CD14-positive monocyte (primary cell): ENCODE data around the gene ASB6. TPM values are rescaled to one million over a fixed set of nuclear protein-coding genes. Genes with fewer than 3 reads are reported as not detected.
"Not testable (repeated sequence)": the region's sequence is repeated elsewhere in the genome, so short reads cannot be mapped to it uniquely, and the experiment has no call there.

ENCODE experiments used
- DNase-seq, 3 donors: peaks; one replicate each; pipeline ENCODE4 v3.0.0-alpha.2; 2011 to 2022
- H2AFZ ChIP-seq: 2 replicates; pipeline ENCODE4 v1.6.0; 2012; ENCODE audit warnings: mild to moderate bottlenecking, low read depth, low read length, inconsistent platforms; ENCODE audit not compliant: insufficient read depth, poor library complexity, severe bottlenecking
- H3K27ac ChIP-seq, 2 donors: 1 replicate in 1 of 2; 2 replicates in 1 of 2; pipeline ENCODE4 v1.5.1; 2012 to 2013; ENCODE audit warnings: low read length in 2 of 2, control low read depth in 1 of 2, inconsistent platforms in 1 of 2, low read depth in 1 of 2, mild to moderate bottlenecking in 1 of 2
- H3K27me3 ChIP-seq, 2 donors: one replicate each; pipeline versions ENCODE4 v1.6.0 to v1.6.1; 2011 to 2013; ENCODE audit warnings: low read length in 2 of 2; ENCODE audit not compliant: control insufficient read depth in 2 of 2, insufficient read depth in 2 of 2
- H3K36me3 ChIP-seq, 2 donors: replicated peaks in 1 of 2; 1 replicate in 1 of 2; 2 replicates in 1 of 2; pipeline versions ENCODE4 v1.5.1 to v1.6.1; 2012 to 2013; ENCODE audit warnings: low read length in 2 of 2, control low read depth in 1 of 2, inconsistent platforms in 1 of 2, mild to moderate bottlenecking in 1 of 2; ENCODE audit not compliant: insufficient read depth in 2 of 2, control insufficient read depth in 1 of 2
- H3K4me1 ChIP-seq, 2 donors: 1 replicate in 1 of 2; 2 replicates in 1 of 2; pipeline versions ENCODE4 v1.5.1 to v1.6.1; 2012 to 2013; ENCODE audit warnings: low read length in 2 of 2, control low read depth in 1 of 2, inconsistent platforms in 1 of 2, mild to moderate bottlenecking in 1 of 2, moderate library complexity in 1 of 2; ENCODE audit not compliant: insufficient read depth in 2 of 2, control insufficient read depth in 1 of 2
- H3K4me2 ChIP-seq: replicated peaks from 2 replicates; pipeline ENCODE3; 2012; ENCODE audit warnings: low read length, moderate library complexity, mild to moderate bottlenecking; ENCODE audit not compliant: poor library complexity, severe bottlenecking; ENCODE audit errors: extremely low read depth
- H3K4me3 ChIP-seq, 3 experiments: fragments of 200-600 bp in 1 of 3; sonication (generic) in 1 of 3; replicated peaks in 1 of 3; 1 replicate in 2 of 3; 2 replicates in 1 of 3; pipeline ENCODE4 v1.5.1; 2011 to 2013; ENCODE audit warnings: low read length in 3 of 3, mild to moderate bottlenecking in 3 of 3, control low read depth in 2 of 3, low read depth in 2 of 3, inconsistent platforms in 1 of 3, moderate library complexity in 1 of 3
- H3K79me2 ChIP-seq: 2 replicates; pipeline ENCODE4 v1.6.0; 2012; ENCODE audit warnings: mild to moderate bottlenecking, control low read depth, inconsistent platforms, low read length, moderate library complexity; ENCODE audit not compliant: insufficient read depth
- H3K9ac ChIP-seq: 2 replicates; pipeline ENCODE4 v1.6.0; 2017; ENCODE audit warnings: low read length, mild to moderate bottlenecking; ENCODE audit not compliant: insufficient read depth, poor library complexity, severe bottlenecking
- H3K9me3 ChIP-seq, 2 donors: replicated peaks in 1 of 2; 1 replicate in 1 of 2; 2 replicates in 1 of 2; pipeline versions ENCODE4 v1.5.1 to v1.6.1; 2012 to 2013; ENCODE audit warnings: low read length in 2 of 2, control low read depth in 1 of 2; ENCODE audit not compliant: control insufficient read depth in 1 of 2, insufficient read depth in 1 of 2
- H4K20me1 ChIP-seq: 2 replicates; pipeline ENCODE4 v1.6.0; 2012; ENCODE audit warnings: mild to moderate bottlenecking, low read length, control low read depth, moderate library complexity; ENCODE audit not compliant: insufficient read depth
- H3K27ac Mint-ChIP-seq, 7 donors: one replicate each; pipeline ENCODE4 v1.8.0; 2020; ENCODE audit warnings: mild to moderate bottlenecking in 7 of 7, mixed read lengths in 7 of 7, moderate library complexity in 6 of 7, inconsistent platforms in 2 of 7
- H3K27me3 Mint-ChIP-seq, 3 donors: one replicate each; pipeline ENCODE4 v1.8.0; 2021 to 2022; ENCODE audit warnings: low read depth in 3 of 3, mild to moderate bottlenecking in 3 of 3, mixed read lengths in 3 of 3, moderate library complexity in 3 of 3, inconsistent platforms in 1 of 3
- H3K36me3 Mint-ChIP-seq, 2 donors: one replicate each; pipeline ENCODE4 v1.8.0; 2020; ENCODE audit warnings: mixed read lengths in 2 of 2, inconsistent platforms in 1 of 2, mild to moderate bottlenecking in 1 of 2
- H3K4me1 Mint-ChIP-seq: one replicate; pipeline ENCODE4 v1.8.0; 2020; ENCODE audit warnings: mild to moderate bottlenecking, mixed read lengths
- H3K4me3 Mint-ChIP-seq, 2 donors: one replicate each; pipeline ENCODE4 v1.8.0; 2020; ENCODE audit warnings: mild to moderate bottlenecking in 2 of 2, mixed read lengths in 2 of 2, moderate library complexity in 1 of 2
- H3K9me3 Mint-ChIP-seq, 7 donors: one replicate each; pipeline ENCODE4 v1.8.0; 2020 to 2022; ENCODE audit warnings: mixed read lengths in 7 of 7, mild to moderate bottlenecking in 6 of 7, moderate library complexity in 6 of 7, inconsistent platforms in 2 of 7
- CTCF ChIP-seq: fragments of 200-600 bp; IDR thresholded peaks from one replicate; pipeline ENCODE4 v1.8.0; 2022; ENCODE audit warnings: antibody characterized with exemption, mild to moderate bottlenecking
- WGBS: methylation state at CpG from one replicate; pipeline ENCODE4 v1.1.5; 2013; ENCODE audit warnings: missing lambda C conversion rate; ENCODE audit not compliant: insufficient coverage; 5-methylcytosine and 5-hydroxymethylcytosine counted together
- intact Hi-C, 2 donors: fragments of 100-400 bp; cut with micrococcal nuclease; formaldehyde crosslinking; loops; one replicate each; pipeline versions ENCODE4 v1.15.0 to v1.15.1; 2023
- polyA plus RNA-seq, 3 donors: library from polyadenylated mRNA; depleted of rRNA in 1 of 3; unstranded in 2 of 3; stranded (reverse) in 1 of 3; fragments of 300-500 nt in 2 of 3; fragments of >200 nt in 1 of 3; fragmentation: Illumina TruSeq in 2 of 3; gene quantifications; 1 replicate in 2 of 3; 2 replicates in 1 of 3; pipeline ENCODE4 v1.2.3, GENCODE V29; 2012 to 2021

ASB6 gene
- polyA plus RNA-seq, 3 donors = 8.1 to 21.1 (median 10.1) TPM

GRCh38 chr9:129637673-129638439 lies 4.1 kb downstream of the ASB6 start:
- no peaks in the 10 kb centered on the region for H3K9me3 Mint-ChIP-seq
- no peak for TF ChIP-seq CTCF
- no peak for DNase-seq
- peaks cover 40% of the 10 kb centered on the region for H3K79me2 ChIP-seq
- H3K4me3 Mint-ChIP-seq = no peak overlapping the region
- peaks cover 37 to 59% of the 10 kb centered on the region in 2 donors for H3K36me3 Mint-ChIP-seq
- H3K27me3 Mint-ChIP-seq = peaks cover 0 to 3% (median 0%) of the 10 kb centered on the region in 3 donors
- peaks cover 29% of the 10 kb centered on the region for H3K4me1 Mint-ChIP-seq
- no peaks in the 10 kb centered on the region for H3K9me3 ChIP-seq
- no peak overlapping the region for H3K4me2 ChIP-seq
- H3K4me1 ChIP-seq = peaks cover 19 to 29% of the 10 kb centered on the region in 2 donors
- no peak overlapping the region for H3K9ac ChIP-seq
- H3K36me3 ChIP-seq = peaks cover 57 to 66% of the 10 kb centered on the region in 2 donors
- no peaks in the 10 kb centered on the region for H3K27me3 ChIP-seq
- intact Hi-C loops = no loop called here
- peak overlapping the region in 4 of 7 donors; percentile 1 to 60 (median 48) for H3K27ac Mint-ChIP-seq
- H4K20me1 ChIP-seq = peaks cover 83% of the 10 kb centered on the region
- H3K27ac ChIP-seq = no peak overlapping the region
- no peak overlapping the region for H2AFZ ChIP-seq
- 62% methylated on average over 29 of the region's 29 CpGs for WGBS
- no peak overlapping the region for H3K4me3 ChIP-seq

- peaks cover 91% of the 10 kb centered on the region for H4K20me1 ChIP-seq
- WGBS = 11% methylated on average over 3 of the region's 9 CpGs
- H2AFZ ChIP-seq = no peak overlapping the region
- TF ChIP-seq CTCF = no peak
- Mint-ChIP-seq H3K27ac (peak overlapping the region in 2 of 7 donors; percentile 15 to 30), H3K27me3 (peaks cover 0 to 3% (median 0%) of the 10 kb centered on the region in 3 donors), H3K4me1 (peaks cover 25% of the 10 kb centered on the region), H3K36me3 (peaks cover 43 to 67% of the 10 kb centered on the region in 2 donors), H3K4me3 (no peak overlapping the region), H3K9me3 (no peaks in the 10 kb centered on the region)
- H3K4me1 ChIP-seq = peaks cover 15 to 23% of the 10 kb centered on the region in 2 donors
- peaks cover 61 to 73% of the 10 kb centered on the region in 2 donors for H3K36me3 ChIP-seq
- no peak overlapping the region for H3K9ac ChIP-seq
- H3K79me2 ChIP-seq = peaks cover 48% of the 10 kb centered on the region
- H3K4me3 ChIP-seq = no peak overlapping the region
- no peaks in the 10 kb centered on the region for H3K9me3 ChIP-seq
- no peak for DNase-seq
- H3K4me2 ChIP-seq = no peak overlapping the region
- no peak overlapping the region for H3K27ac ChIP-seq
- intact Hi-C loops = no loop called here
- H3K27me3 ChIP-seq = no peaks in the 10 kb centered on the region
Measured at GRCh38 chr9:129637102-129637501, 4.8 kb downstream of the ASB6 start.

- Histone ChIP-seq H3K36me3 (peaks cover 63 to 81% of the 10 kb centered on the region in 2 donors), H4K20me1 (peaks cover 95% of the 10 kb centered on the region), H3K79me2 (peaks cover 51% of the 10 kb centered on the region), H3K4me1 (peaks cover 13 to 18% of the 10 kb centered on the region in 2 donors)
- H3K9me3 ChIP-seq, H3K9ac ChIP-seq, H3K4me2 ChIP-seq, H3K4me3 Mint-ChIP-seq, H3K4me3 ChIP-seq, H3K27ac Mint-ChIP-seq, H3K27me3 Mint-ChIP-seq, intact Hi-C loops, H3K27me3 ChIP-seq, H3K27ac ChIP-seq, H2AFZ ChIP-seq, DNase-seq, H3K9me3 Mint-ChIP-seq: not testable (repeated sequence)
- Mint-ChIP-seq H3K36me3 (peaks cover 49 to 72% of the 10 kb centered on the region in 2 donors), H3K4me1 (peaks cover 26% of the 10 kb centered on the region)
- 91% methylated on average over 4 of the region's 10 CpGs for WGBS
Measured at GRCh38 chr9:129636343-129636742, 5.6 kb downstream of the ASB6 start.
